ENCODE data around the gene ABCD3. TPM values are rescaled to one million over a fixed set of nuclear protein-coding genes. Genes with fewer than 3 reads are reported as not detected.

The ABCD3 gene
- total and polyA plus RNA-seq, 2 of the 8 experiments (the other 6 are each of a cell fraction or from before 2014, with no cell fraction given), result 6.6 to 29.4 TPM

- Histone ChIP-seq H4K91ac (replicated peaks; ENCODE audit: insufficient read length, low read length) (no peak overlapping the region), H3K23me2 (ENCODE audit: low read depth, low read length) (peaks cover 10% of the 10 kb centered on the region), H3K27me3 (replicated peaks in 1 of 4; ENCODE audit: control insufficient read depth in 3 of 4, extremely low read depth in 1 of 4, insufficient read depth in 3 of 4, low read length in 3 of 4) (peaks cover 2 to 12% (median 7%) of the 10 kb centered on the region in 4 experiments; a peak in 6 of 7 replicates), H3K4ac (replicated peaks; ENCODE audit: insufficient read length, low read depth, low read length) (no peak overlapping the region), H2BK120ac (replicated peaks; ENCODE audit: low read depth, low read length) (no peak overlapping the region), H3K9me3 (ENCODE audit: insufficient read depth in 2 of 2, low read depth in 1 of 2, low read length in 1 of 2) (no peaks in the 10 kb centered on the region), H3K4me2 (ENCODE audit: insufficient read depth in 1 of 2, low read depth in 2 of 2, low read length in 2 of 2) (no peak overlapping the region), H3K9ac (replicated peaks in 1 of 4; ENCODE audit: extremely low read depth in 1 of 4, low read depth in 3 of 4, low read length in 3 of 4) (no peak overlapping the region), H4K20me1 (replicated peaks in 1 of 2; ENCODE audit: control insufficient read depth in 1 of 2, insufficient read depth in 2 of 2, low read length in 2 of 2) (peaks cover 0 to 4% of the 10 kb centered on the region in 2 experiments), H3K56ac (replicated peaks; ENCODE audit: insufficient read length, low read depth, low read length) (no peak overlapping the region), H2BK15ac (ENCODE audit: low read length) (no peak overlapping the region), H3K4me3 (ENCODE audit: extremely low read depth in 1 of 4, insufficient read depth in 2 of 4, low read depth in 3 of 4, low read length in 4 of 4) (no peak overlapping the region), H2AFZ (ENCODE audit: low read length) (no peak overlapping the region), H2BK5ac (ENCODE audit: low read depth, low read length) (no peak overlapping the region), H3K23ac (ENCODE audit: insufficient read length) (no peak overlapping the region), H3K79me2 (ENCODE audit: control insufficient read depth in 1 of 2, insufficient read depth in 2 of 2, low read length in 2 of 2) (0 out of 4 replicates have a peak, but pooled peaks cover 0 to 4% of the 10 kb centered on the region in 2 experiments), H4K8ac (ENCODE audit: extremely low read depth, insufficient read depth, low read length) (no peak overlapping the region), H3K14ac (ENCODE audit: insufficient read length) (no peak overlapping the region), H2BK12ac (ENCODE audit: low read depth, low read length) (no peak overlapping the region), H2BK20ac (ENCODE audit: low read length) (no peak overlapping the region), H3K36me3 (ENCODE audit: control insufficient read depth in 2 of 4, insufficient read depth in 4 of 4, low read length in 3 of 4) (no peaks in the 10 kb centered on the region), H2AK5ac (ENCODE audit: low read depth, low read length) (no peak overlapping the region), H3K18ac (ENCODE audit: extremely low read depth, low read length) (no peak overlapping the region), H3K27ac (ENCODE audit: low read depth, low read length) (no peak overlapping the region), H3K79me1 (ENCODE audit: low read depth, low read length) (no peaks in the 10 kb centered on the region; the same call in 1 of the 2 replicates), H3K4me1 (replicated peaks in 1 of 4; ENCODE audit: control insufficient read depth in 3 of 4, insufficient read depth in 4 of 4, low read length in 3 of 4) (peaks cover 2 to 3% (median 3%) of the 10 kb centered on the region in 4 experiments; a peak in 6 of 7 replicates), H4K5ac (ENCODE audit: insufficient read length, low read depth, low read length) (no peak overlapping the region)
- CTCF ChIA-PET (ENCODE audit: partially characterized antibody), result interaction anchor here (1.0 to 6.9 kb wide), 6 partner anchors 8 to 262 kb away, joined by 3 to 46 read pairs (median 4); no protein-coding TSS in a partner anchor
- POLR2A ChIA-PET (ENCODE audit: partially characterized antibody), result interaction anchor here (4.3 kb wide), 1 partner anchor 16 kb away, joined by 24 read pairs; no protein-coding TSS in a partner anchor
- FAIRE-seq (no peak), DNase-seq (ENCODE audit: low read depth in 1 of 2, low spot score in 2 of 2) (no peak)
- WGBS, 2 experiments (ENCODE audit: extremely low coverage in 1 of 2, insufficient coverage in 1 of 2, insufficient read length in 1 of 2, insufficient replicate concordance in 2 of 2, low coverage in 1 of 2, low lambda C conversion rate in 2 of 2, missing lambda C conversion rate in 1 of 2), result 92% methylated on average over 4 of the region's 4 CpGs; no CpG with 5 or more reads in 1 of the 2 experiments
- no peak for TF ChIP-seq BRCA1 (IDR thresholded peaks at IDR 0.05; ENCODE audit: low read depth, low read length)
- TF ChIP-seq POLR2AphosphoS5 (IDR thresholded peaks at IDR 0.05; ENCODE audit: low read depth, low read length), result no peak
- no peak for TF ChIP-seq TAF7 (optimal IDR thresholded peaks at IDR 0.05; ENCODE audit: borderline replicate concordance, low read depth, low read length)
- TF ChIP-seq PHF8 (conservative IDR thresholded peaks at IDR 0.05; ENCODE audit: low read depth, low read length), result no peak
- TF ChIP-seq KDM5A (IDR thresholded peaks at IDR 0.05; ENCODE audit: low read length), result no peak
- no peak for TF ChIP-seq YY1 (IDR thresholded peaks at IDR 0.05; ENCODE audit: low read depth, low read length)
- TF ChIP-seq GABPA (IDR thresholded peaks at IDR 0.05; ENCODE audit: borderline replicate concordance, insufficient read depth, low read length), result no peak
- TF ChIP-seq EP300 (IDR thresholded peaks at IDR 0.05; ENCODE audit: borderline replicate concordance in 1 of 2, low read depth in 2 of 2, low read length in 2 of 2), result no peak
- no peak for TF ChIP-seq SAP30 (IDR thresholded peaks at IDR 0.05; ENCODE audit: insufficient read depth, insufficient replicate concordance, low read length)
- TF ChIP-seq MAFK (IDR thresholded peaks at IDR 0.05; ENCODE audit: low read depth, low read length), result no peak
- TF ChIP-seq JUN (IDR thresholded peaks at IDR 0.05; ENCODE audit: low read depth, low read length), result no peak
- TF ChIP-seq KDM4A (IDR thresholded peaks at IDR 0.05; ENCODE audit: low read depth, low read length, severe bottlenecking), result no peak
These were observed 125.9 kb downstream of the ABCD3 start for GRCh38 chr1:94543893-94544635.
